GM19468 (cell line): ENCODE measurements around the gene MTRF1L.

Source experiments
- ATAC-seq: cut with Tn5 transposase; IDR thresholded peaks from one replicate; pipeline ENCODE4 v1.9.1; 2021; ENCODE audit warnings: mild to moderate bottlenecking, moderate library complexity, moderate number of reproducible peaks; ENCODE audit not compliant: unreplicated experiment; ENCODE audit errors: extremely low read depth

MTRF1L gene, protein sequence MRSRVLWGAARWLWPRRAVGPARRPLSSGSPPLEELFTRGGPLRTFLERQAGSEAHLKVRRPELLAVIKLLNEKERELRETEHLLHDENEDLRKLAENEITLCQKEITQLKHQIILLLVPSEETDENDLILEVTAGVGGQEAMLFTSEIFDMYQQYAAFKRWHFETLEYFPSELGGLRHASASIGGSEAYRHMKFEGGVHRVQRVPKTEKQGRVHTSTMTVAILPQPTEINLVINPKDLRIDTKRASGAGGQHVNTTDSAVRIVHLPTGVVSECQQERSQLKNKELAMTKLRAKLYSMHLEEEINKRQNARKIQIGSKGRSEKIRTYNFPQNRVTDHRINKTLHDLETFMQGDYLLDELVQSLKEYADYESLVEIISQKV

DNA sequence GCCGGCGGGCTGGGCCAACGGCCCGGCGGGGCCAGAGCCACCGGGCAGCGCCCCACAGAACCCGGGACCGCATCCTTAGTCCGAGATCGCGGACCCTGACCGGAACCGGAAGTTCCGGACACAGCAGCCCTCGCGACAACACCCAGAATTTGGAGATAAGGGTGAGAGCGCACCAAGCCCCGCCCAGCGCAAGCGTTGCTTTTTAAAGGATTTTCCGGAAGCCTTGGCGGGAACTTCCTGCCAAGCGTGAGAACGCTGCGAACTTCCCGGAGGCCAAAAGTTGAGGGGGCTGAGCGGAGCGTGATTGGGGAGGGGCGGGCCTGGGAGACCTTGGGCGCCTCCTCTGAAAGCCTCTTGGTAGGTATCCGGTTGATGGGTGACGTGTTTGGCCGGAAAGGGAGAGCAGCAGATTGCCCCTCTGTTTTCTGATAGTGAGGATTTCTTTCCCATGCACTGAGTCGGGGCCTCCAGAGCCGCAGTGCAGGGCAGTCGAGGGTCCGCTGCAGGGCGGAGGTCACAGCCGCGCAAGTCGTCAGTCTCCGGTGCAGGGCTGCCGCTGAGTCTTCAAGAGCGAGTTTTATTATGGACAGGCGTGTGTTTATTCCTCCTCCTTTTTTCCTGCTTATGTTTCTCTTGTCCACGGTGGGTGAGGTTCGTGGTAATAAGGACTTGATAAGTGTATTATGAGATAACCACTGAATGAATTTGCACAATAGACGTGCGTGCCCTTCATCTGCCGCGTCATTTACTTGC, at the start of gene MTRF1L:
Gene MTRF1L (minus strand): TSS at position 97 of the 753 bp plus-strand sequence. CDS start 24 bp downstream, at position 73.
- peak; percentile 97 for ATAC-seq

DNA sequence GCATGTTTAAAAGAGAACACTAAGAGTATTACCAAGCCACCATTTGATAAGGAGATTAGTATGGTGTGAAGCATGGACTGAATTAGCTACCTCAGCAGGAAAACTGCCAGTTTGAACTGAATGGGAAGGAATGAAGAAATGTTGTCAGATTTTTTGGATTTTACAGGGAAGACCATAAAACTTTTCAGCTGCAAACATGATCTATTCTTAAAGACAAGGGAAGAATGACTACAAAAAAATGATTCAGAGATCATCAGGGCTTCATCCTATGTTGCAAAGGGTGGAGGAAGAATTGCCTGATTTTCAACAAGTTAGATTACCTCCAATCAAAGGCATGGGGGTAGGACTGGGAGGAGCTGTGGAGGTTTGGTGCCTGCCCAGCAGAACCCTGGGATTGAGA, 49.3 kb upstream of the MTRF1L start:
- no peak for ATAC-seq

DNA sequence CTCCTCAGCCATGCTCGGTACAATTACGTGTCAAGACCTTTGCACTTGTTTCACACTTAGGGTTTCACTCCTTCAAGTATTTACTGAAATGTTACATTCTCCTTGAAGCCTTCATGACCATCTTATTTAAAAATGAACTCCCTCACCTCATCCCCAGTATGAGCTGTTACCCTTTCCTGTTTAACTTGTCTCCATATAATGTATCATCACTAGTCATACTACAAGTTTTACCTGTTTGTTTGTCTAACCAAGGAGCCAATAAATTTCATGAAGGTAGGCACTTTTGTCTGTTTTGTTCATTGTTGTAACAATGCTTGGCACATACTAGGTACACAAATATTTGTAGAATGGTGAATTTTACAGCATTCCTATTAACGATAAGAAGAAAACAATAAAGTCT, 46.1 kb upstream of the MTRF1L start:
- ATAC-seq = no peak

DNA sequence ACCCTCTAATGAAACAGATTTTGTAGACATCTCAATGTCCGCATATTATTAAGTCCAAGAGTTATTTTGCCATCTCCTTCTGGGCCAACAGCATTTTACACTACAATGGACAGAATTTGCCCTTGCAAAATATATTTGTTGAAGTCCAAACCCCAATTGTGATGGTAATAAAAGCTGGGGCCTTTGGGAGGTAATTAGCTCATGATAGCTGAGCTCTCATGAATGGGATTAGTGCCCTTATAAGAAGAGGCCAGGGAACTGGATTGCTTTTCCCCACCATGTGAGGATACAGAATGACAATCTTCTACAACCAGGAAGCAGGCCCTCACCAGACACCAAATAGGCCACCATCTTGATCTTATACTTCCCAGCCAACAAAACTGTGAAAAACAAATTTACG, 44.9 kb upstream of the MTRF1L start:
- no peak for ATAC-seq

DNA sequence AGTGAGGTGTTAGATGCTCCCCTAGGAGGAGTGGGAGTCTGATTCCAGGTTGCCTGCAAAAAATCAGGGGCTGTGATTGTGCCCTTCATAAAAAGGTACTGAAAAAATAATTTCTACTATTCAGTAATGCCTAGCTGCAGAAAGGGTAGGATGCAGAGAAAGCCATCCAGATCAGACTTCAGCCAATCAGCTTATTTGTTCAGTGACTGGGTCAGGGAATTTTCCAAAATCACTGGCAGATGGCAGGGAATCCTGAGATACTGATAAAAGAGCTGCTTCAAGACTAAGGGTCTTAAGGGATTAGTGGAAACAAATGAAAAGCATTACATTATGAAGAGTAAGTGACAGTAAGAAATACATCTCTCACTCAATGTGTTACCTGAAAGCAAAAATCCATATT, 42.8 kb upstream of the MTRF1L start:
- no peak for ATAC-seq

DNA sequence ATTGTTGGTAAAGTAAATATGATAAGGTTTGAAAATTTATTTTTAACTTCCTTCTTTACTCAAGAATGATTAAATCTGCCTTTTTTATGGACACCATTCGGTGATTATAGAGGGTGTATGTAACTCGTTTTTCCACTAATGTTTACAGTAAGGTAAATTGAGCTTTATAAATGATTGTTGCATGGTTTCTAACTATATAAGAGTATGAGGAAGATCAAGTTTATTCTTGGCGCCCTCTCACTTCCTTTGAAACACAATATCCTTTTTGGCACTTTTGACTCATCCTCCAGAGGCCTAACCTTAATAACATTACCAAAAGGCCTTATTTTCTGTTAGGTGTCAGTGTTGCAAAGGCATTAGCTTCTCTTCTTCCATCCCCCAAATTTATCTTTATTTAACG, 41.8 kb upstream of the MTRF1L start:
- no peak for ATAC-seq

DNA sequence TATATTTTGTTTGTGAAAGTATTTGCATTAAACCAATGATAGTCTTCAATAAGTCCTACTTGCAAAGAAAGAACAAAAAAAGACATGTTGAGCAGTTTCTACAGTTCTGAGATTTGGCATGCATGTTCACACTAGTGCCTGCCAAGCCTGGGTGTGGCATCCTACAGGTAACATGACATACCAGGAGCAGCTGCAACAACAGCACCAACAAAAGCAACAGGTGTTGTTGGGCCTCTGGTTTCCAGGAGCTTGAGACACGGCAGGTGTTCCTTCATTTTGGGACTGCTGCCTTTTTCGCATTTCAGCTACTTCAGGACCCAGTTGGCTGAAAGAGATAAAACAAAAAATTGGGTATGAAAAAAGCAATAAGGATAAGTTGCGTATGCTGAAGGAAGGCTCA, 41.2 kb upstream of the MTRF1L start:
- no peak for ATAC-seq

DNA sequence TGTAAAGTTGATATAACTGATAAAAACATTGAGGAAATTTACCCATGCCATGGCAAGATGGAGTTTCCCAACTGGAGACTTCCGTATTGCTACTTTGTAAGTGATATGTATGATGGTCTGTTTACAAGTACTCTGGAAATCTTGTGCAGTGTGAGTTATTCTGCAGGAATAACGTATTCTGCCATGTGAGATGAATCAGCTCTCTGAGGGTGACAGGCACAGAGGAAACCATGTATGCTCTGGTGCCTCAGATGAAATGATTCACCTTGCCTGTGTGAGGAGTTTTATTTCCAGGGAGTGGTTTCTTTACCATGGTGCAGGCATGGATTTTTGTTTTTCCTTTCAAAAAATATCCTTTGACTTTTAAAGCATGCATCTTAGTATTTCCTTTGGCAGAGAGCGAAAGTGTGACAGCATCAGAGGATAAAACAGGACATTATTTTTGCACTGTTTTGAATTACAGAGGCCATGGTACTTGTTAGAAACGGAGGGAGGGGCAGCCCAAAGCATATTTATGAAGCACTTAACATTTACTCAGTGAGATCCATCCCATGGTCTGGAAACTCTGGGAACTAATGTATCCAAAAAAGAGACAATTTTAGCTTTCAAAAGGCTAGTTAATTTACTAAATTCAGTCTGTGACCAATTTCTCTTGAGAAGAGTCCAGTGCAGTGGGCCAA, 36.0 kb upstream of the MTRF1L start:
- no peak for ATAC-seq

DNA sequence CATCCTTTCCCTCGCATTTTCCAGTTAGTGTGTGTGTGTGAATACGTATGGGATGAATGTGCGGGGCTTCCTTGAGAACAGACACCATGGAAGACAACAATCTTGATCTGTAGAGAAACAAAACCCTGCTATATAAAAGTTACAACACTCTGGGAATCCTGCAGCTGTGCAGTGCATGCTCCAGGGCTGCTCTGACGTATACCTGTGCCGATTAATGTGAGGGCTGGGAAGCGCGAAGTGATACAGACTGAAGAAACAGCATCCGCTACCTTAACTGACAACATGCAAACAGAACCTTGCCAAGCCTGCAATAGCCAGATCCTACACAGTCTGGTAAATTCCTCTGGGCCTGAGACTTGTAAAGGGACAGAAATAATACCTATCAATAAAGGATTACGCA, 31.6 kb upstream of the MTRF1L start:
- ATAC-seq = no peak

DNA sequence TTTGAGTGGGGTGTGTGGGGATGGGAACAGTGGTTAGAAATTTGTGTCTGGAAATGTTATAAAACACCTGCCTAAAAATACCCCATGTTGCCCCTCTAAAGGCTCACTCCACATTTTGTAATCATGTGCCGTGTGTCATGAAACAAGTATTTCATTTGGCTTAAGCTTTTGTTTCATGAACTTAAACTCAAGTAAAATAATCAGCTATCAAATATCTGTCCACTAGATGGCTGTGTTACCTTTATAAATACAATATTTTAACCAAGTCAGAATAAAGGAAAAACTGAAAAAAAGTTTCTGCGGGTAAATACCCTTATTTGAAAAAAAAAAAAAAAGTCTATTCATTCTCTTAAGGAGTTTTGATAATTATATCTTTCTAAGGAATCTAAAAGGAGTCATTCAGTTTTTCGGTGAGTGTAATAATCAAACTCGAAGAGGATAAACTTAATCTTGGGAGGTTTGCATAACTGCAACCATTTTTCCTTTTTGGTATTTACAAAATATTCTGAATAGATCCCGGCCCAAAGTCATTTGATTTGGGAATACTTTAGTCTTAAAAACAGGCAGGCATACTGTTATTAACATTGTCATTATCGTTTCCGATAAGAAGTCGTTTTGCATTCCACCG, 29.9 kb upstream of the MTRF1L start:
- no peak for ATAC-seq

DNA sequence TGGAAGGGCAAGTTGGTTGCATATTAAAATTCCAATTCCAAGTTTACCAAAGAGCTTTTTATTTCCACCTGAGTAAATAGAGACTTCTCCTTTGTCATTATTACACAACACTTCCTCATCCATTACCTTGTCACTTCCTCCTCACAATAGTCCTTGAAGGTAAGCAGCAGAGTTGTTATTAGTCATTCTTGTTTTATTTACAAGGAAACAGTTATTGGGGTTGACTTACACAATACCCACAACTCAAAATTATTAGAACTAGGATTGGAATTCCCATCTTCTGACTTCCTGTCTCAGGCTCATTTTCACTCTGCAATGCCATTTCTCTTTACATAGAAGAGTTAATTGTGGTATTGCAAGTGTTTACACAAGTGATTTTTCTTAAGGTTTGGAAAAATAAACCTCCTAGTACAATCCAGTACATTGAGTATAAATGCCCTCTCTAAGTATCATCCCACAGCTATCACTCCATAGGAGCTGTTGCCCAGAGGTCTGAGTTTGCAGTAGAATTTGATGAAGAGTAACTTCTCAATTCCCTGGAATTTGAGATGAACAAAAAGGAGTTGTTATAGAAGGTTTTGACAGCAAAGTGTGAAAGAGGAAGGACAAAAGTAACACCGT, 28.9 kb upstream of the MTRF1L start:
- no peak for ATAC-seq

DNA sequence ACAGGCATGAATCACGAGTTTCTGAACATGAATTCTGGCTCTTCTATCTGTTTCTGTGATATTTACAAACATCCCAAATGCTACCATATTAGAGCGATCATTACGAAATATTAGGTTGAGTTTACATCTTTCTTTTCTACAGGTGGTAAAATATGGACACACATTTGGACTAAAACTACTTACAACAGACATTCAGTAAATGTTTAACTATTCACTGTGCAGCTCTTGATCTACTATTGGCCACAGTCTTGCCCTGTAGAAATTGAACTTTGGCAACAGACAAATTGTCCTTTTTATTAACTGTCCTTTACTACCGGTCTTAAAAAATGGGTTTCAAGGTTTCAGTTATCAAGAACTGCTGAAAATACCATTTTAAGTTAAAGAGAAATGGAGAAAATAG, 26.5 kb upstream of the MTRF1L start:
- no peak for ATAC-seq

DNA sequence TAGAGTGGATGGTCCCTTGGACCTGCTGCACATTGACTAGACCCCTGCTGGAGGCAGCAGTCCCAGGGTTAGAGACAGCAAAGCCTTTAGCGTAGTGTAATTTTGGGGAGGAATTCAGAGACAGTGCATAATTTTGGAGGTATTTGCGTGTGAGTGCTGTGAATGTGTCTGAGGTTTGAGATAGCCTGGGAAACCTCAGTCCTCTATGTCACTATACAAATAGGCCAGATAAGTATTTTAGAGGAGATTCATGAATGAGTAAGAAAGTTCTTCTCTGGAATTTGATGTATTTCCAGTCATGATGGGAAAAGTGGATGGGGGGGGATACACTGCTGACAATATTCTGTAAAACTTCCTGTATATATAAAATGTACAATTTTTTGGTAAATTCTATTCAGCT, 25.8 kb upstream of the MTRF1L start:
- no peak for ATAC-seq

DNA sequence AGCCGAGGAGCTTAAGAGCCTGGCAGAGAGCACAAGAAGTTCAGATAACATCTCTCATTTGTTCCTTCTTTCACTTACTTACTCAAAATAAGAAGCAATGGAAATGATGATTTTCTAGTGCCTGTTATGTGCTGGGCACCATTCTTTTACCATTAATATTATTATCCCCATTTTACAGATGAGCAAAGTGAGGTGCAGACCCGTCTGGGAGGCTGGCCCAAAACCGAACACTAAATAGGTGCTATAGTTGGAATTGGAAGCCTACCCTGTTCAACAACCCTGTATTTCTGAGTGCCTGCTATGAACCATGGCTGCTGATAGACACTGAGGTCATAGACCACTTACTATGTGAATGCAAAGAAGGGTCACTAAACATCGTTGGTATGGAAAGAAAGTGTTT, 25.0 kb upstream of the MTRF1L start:
- ATAC-seq = no peak

DNA sequence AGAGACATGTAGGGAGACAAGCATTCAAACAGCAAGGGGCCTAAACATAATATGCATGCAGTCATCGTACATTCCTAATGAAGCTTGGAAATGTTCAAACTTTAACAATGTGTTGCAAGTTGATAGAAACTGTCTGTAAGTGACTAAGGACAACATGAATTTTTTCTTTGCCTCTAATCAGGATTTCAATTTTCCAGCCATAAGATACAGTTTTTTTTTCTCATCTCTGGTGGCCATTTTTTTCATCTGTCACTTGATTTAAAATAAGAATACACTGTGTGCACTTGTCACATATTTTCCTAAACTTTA, 22.2 kb upstream of the MTRF1L start:
- no peak for ATAC-seq

DNA sequence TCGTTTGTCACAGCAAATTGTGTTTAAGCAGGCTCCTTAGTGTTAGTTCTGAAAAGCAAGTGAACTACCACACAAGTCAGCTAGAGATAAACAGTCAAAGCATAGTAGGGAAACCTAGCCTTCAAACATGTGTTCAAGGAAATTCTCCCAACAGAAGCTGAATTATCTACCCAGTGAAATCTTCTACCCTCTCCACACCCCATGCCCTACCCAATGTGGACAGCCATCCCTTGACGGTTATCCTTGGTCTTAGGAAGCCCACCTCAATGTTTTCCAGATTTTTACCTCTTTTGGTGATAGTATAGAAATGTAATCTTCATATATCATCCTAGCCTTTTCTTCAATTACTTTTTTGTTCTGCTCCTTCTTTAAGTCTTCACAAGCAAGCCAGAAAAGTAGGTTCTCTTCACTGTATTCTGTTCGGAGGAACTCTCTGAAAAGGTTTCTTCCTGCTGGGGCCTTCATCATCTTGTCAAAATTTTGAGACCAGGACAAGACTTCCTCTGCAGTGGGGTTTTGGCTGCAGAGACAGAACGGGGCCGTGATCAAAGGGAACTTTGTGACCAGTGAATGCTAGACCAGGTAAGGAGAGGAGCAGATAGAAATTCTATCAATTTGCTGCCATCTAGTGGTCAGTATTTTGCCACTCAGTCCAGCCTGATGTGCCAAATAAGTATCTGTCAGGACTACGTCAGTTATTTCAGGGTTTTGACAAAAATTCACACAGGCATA, 21.6 kb upstream of the MTRF1L start:
- ATAC-seq = peak; percentile 98

DNA sequence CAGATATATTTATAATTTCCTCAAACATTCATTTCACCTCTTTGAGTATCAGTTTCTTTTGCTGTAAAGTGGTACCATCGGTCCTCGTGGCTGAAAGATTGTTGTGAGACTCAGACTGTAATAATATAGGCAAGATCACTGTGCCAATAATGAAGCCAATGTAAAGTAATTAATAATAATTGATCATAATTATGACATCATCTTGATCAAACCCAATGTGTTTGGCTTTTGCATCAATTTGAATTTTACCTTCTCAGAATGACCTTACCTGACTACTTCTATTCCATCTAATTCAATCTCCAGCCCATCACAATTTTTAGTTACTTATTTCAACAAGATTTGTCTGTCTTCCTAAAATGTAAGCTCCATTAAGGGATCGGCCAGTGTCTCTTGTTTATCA, 15.8 kb upstream of the MTRF1L start:
- no peak for ATAC-seq

DNA sequence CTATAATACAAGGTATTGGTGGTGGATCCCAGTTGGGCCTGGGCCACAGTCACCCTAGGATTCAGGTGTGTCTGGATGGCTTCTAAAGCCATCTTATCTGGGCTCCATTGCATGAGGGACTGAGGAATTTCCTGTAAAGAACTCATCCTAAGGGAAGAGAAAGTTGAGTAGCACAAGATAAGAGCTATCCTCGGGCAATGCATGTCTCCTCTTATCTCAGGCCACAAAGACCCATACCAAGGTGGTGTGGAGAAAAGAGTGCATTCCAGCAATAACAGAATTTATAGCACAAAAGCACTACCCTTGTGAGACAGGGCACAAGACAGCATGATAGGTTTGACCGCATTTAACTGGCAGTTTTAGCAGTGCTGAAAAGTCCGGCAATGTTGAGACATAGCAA, 14.3 kb upstream of the MTRF1L start:
- ATAC-seq = no peak

DNA sequence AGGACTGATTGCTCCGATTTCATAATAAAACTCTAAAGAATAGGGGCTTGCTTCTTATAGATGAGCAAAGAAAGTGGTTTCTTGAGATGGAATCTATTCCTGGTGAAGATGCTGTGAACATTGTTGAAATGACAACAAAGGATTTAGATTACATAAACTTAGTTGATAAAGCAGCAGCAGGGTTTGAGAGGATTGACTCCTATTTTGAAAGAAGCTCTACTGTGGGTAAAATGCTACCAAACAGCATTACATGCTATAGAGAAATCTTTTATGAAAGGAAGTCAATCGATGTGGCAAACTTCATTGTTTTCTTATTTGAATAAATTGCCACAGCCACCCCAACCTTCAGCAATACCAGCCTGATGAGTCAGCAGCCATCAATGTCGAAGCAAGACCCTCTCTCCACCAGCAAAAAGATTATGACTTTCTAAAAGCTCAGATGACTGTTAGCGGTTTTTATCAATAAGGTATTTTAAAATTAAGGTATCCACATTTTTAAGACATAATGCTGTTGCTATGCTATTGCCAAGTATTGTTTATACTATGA, 12.7 kb upstream of the MTRF1L start:
- no peak for ATAC-seq

DNA sequence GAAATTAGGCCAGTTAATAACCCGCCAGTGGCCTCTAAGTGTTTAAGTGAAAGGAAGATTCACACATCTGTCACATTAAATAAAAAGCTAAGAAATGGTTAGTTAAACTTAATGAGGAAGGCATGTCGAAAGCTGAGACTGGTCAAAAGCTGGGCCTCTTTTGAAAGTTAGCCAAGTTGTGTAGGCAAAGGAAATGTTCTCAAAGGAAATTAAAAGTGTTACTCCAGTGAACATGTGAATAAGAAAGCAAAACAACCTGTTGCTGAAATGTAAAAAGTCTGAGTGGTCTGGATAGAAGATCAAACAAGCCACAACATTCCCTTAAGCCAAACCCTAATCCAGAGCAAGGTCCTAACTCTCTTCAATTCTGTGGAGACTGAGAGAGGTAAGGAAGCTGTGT, 10.9 kb upstream of the MTRF1L start:
- no peak for ATAC-seq
